T-helper 22 cell (primary cell): ENCODE data around the gene CRISP1.
"Not testable (repeated sequence)": the region's sequence is repeated elsewhere in the genome, so short reads cannot be mapped to it uniquely, and the experiment has no call there.

Experiments used
- DNase-seq: peaks from one replicate; pipeline ENCODE4 v3.0.0-alpha.2; 2020; ENCODE audit warnings: low read depth

The CRISP1 gene

GRCh38 chr6:49839957-49840356 is 26.4 kb downstream of the CRISP1 start:
- no peak for DNase-seq

GRCh38 chr6:49839162-49839561 is 27.2 kb downstream of the CRISP1 start:
- no peak for DNase-seq

- no peak for DNase-seq
Measured at GRCh38 chr6:49835140-49835539, 31.2 kb downstream of the CRISP1 start.

DNA sequence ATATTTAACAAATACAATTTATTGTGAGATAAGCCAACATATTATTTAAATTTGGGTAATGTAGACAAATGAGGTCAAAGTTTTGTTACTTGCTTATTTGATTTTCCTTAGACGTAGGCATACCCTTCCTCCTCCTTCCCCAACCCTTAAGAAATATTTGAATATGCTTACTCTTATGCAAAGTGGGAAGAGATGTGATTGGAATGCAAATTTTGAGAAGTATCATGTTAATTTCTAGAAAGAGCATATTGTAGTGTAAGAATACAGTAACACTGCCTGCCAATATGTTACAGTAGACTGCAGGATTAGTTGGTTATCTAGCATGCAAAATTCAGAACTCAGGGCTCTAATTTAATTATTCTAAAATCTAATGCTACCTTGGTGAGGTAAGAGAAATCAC is 32.9 kb downstream of the CRISP1 start:
- no peak for DNase-seq

DNA sequence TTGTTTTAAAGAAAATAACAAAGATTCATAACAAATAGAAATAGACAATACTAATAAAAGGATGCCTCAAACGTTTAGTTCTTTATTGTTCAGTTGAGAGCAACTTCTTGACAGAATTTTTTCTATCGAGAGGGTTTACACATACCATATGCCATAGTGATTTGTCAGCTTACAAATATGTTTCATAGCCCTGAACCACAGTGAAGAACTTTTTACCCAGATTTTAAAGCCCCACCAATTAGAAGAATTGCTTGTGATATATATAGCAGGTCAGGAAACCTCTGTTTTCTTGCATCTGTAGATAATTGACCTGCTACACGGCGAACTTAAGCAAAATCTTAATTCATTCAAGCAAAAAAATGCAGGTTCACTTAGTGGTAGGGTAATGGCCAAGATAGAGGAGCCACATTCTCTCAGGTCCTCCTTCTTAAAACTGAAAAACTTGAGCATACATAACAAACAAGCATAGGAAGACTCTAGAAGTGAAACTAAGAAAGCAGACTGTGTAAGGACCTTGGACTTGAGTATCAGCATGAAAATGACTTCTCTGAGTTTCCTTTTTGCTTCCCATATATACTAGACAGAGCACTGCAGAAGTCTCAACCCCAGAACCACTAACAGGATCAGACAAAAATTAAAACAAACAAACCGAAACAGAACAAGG is 39.5 kb downstream of the CRISP1 start:
- DNase-seq: no peak

DNA sequence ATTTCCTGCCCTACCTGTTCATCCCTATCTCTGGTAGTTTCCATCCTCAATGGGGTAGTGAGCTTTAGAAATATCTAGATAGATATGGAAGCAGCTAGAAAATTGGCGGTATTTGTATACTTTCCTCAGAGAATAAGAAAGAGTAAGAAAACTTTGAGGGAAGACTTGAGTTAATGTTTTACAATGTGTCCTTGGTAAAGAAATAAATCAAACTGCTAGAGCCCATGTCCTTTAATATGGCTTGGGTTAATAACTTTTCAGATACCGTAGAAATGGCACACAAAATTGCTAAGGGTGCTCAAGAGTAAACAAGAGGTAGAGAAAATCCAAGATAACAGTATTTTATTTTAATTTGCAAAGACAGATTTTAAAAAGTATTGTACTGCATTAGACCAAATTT is 51.2 kb downstream of the CRISP1 start:
- no peak for DNase-seq

GRCh38 chr6:49813248-49813647 is 53.1 kb downstream of the CRISP1 start:
- no peak for DNase-seq

DNA sequence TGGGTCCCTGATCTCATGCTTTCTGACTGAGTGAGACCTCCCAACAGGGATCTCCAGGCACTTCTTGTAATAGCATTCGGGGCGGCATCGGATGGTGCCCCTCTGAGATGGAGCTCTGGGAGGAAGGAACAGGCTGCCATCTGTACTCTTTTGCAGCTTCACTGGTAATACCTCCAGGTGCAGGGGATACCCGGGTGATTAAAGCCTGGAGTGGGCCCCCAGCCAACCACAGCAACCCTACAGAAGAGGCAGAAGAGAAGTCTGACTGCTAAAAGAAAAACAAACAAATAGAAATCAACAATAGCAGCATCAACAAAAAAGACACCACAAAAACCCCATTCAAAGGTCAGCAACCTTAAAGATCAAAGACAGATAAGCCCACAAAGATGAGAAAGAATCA is 60.2 kb downstream of the CRISP1 start:
- DNase-seq: no peak

GRCh38 chr6:49805246-49805645 is 61.1 kb downstream of the CRISP1 start:
- no peak for DNase-seq

DNA sequence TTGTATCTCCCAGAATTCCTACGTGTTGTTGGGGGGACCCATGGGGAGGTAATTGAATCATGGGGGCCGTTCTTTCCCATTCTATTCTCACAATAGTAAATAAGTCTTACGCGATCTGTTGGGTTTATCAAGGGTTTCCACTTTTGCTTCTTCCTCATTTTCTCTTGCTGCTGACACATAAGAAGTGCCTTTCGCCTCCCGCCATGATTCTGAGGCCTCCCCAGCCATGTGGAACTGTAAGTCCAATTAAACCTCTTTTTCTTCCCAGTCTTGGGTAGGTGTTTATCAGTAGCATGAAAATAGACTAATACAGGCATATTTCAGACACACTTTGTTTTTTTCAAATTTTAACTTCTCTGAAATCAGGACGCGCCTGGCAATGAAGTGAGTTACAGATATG is 64.8 kb downstream of the CRISP1 start:
- no peak for DNase-seq

GRCh38 chr6:49799090-49799489 is 67.2 kb downstream of the CRISP1 start:
- no peak for DNase-seq

DNA sequence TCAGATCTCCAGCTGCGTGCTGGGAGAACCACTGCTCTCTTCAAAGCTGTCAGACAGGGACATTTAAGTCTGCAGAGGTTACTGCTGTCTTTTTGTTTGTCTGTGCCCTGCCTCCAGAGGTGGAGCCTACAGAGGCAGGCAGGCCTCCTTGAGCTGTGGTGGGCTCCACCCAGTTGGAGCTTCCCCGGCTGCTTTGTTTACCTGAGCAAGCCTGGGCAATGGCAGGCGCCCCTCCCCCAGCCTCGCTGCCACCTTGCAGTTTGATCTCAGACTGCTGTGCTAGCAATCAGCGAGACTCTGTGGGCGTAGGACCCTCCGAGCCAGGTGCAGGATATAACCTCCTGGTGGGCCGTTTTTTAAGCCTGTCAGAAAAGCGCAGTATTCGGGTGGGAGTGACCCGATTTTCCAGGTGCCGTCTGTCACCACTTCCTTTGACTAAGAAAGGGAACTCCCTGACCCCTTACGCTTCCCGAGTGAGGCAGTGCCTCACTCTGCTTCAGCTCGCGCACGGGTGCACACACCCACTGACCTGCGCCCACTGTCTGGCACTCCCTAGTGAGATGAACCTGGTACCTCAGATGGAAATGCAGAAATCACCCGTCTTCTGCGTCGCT is 69.4 kb downstream of the CRISP1 start:
- not testable (repeated sequence) for DNase-seq

- no peak for DNase-seq
Measured at GRCh38 chr6:49790341-49790740, 76.0 kb downstream of the CRISP1 start.

DNA sequence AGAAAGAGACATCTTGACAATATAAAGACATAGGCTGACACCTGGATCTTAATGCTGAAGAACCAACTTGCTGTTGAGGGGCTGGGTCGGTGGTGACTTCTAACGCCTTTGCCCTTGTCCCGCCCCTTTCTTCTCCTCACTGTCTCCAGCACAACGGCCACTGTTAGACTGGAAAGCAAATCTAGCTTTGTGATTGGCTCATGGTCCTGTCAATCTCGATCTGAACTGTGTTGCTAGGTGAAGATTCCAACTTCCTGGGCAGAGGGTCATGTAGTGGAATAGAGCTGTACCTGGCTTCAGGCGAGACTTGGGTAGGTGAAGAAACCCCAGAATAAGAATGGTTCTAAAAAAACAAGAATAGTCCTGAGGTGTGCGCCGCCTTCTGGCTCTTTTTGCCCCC is 79.2 kb downstream of the CRISP1 start, which contains the start of gene PGK2:
TSS of gene PGK2 (minus strand) at position 110 of the 400 bp plus-strand sequence. CDS start at position 12, 98 bp downstream.
- no peak for DNase-seq

GRCh38 chr6:49784272-49784671 is 82.1 kb downstream of the CRISP1 start:
- no peak for DNase-seq
